ENCODE data around the gene IGSF9. TPM values are rescaled to one million over a fixed set of nuclear protein-coding genes. Genes with fewer than 3 reads are reported as not detected.

Gene IGSF9
- total and polyA plus RNA-seq, 2 experiments from 2014 or later: 10.3 to 27.6 TPM

Small RNA genes lying within 50 kb of the gene (microRNA-seq; reads per million reads assigned to microRNA genes)
- not detected for gene MIR4259

Small RNA genes lying within 50 kb of the gene (small RNA-seq; reads per million reads assigned to genes)
- gene MIR4259 (ENCODE audit: low replicate concordance): not detected

Other genes starting within 250 kb of the IGSF9 start
- not detected in 2 replicates for gene CRP, start 231.0 kb downstream of the IGSF9 start, total RNA-seq (2014; rRNA removed; shearing (Covaris generic))
- not detected in 2 replicates for gene CRP, start 231.0 kb downstream of the IGSF9 start, polyA plus RNA-seq (2016; fragmentation: Nextera tagmentation; extraction: Ambion mirVana)
- gene DUSP23, start 164.7 kb downstream of the IGSF9 start, total RNA-seq (2014; rRNA removed; shearing (Covaris generic)): 50.8 and 56.3 TPM in 2 replicates
- gene DUSP23, start 164.7 kb downstream of the IGSF9 start, polyA plus RNA-seq (2016; fragmentation: Nextera tagmentation; extraction: Ambion mirVana): 95.3 and 97.6 TPM in 2 replicates
- not detected in 2 replicates for gene FCRL6, start 143.3 kb downstream of the IGSF9 start, total RNA-seq (2014; rRNA removed; shearing (Covaris generic))
- gene FCRL6, start 143.3 kb downstream of the IGSF9 start, polyA plus RNA-seq (2016; fragmentation: Nextera tagmentation; extraction: Ambion mirVana): not detected in 2 replicates
- gene SLAMF8, start 118.7 kb downstream of the IGSF9 start, total RNA-seq (2014; rRNA removed; shearing (Covaris generic)): not detected in 2 replicates
- not detected in 2 replicates for gene SLAMF8, start 118.7 kb downstream of the IGSF9 start, polyA plus RNA-seq (2016; fragmentation: Nextera tagmentation; extraction: Ambion mirVana)
- not detected in 2 replicates for gene VSIG8, start 83.0 kb downstream of the IGSF9 start, total RNA-seq (2014; rRNA removed; shearing (Covaris generic))
- not detected in 2 replicates for gene VSIG8, start 83.0 kb downstream of the IGSF9 start, polyA plus RNA-seq (2016; fragmentation: Nextera tagmentation; extraction: Ambion mirVana)
- not detected in 2 replicates for gene CFAP45, start 45.4 kb downstream of the IGSF9 start, total RNA-seq (2014; rRNA removed; shearing (Covaris generic))
- gene CFAP45, start 45.4 kb downstream of the IGSF9 start, polyA plus RNA-seq (2016; fragmentation: Nextera tagmentation; extraction: Ambion mirVana): 0.19 and 0.36 TPM in 2 replicates
- gene TAGLN2, start 20.1 kb downstream of the IGSF9 start, total RNA-seq (2014; rRNA removed; shearing (Covaris generic)): 55.4 and 60.1 TPM in 2 replicates
- gene TAGLN2, start 20.1 kb downstream of the IGSF9 start, polyA plus RNA-seq (2016; fragmentation: Nextera tagmentation; extraction: Ambion mirVana): 53.7 and 58.2 TPM in 2 replicates
- gene SLAMF9, start 8.6 kb upstream of the IGSF9 start, total RNA-seq (2014; rRNA removed; shearing (Covaris generic)): not detected in 2 replicates
- gene SLAMF9, start 8.6 kb upstream of the IGSF9 start, polyA plus RNA-seq (2016; fragmentation: Nextera tagmentation; extraction: Ambion mirVana): not detected in 2 replicates
- 4.6 and 5.0 TPM in 2 replicates for gene PIGM, start 86.4 kb upstream of the IGSF9 start, total RNA-seq (2014; rRNA removed; shearing (Covaris generic))
- 5.0 TPM in 2 replicates for gene PIGM, start 86.4 kb upstream of the IGSF9 start, polyA plus RNA-seq (2016; fragmentation: Nextera tagmentation; extraction: Ambion mirVana)
- gene KCNJ10, start 124.5 kb upstream of the IGSF9 start, total RNA-seq (2014; rRNA removed; shearing (Covaris generic)): 1.6 and 2.8 TPM in 2 replicates
- gene KCNJ10, start 124.5 kb upstream of the IGSF9 start, polyA plus RNA-seq (2016; fragmentation: Nextera tagmentation; extraction: Ambion mirVana): 1.2 and 1.4 TPM in 2 replicates
- 0.08 and 0.24 TPM in 2 replicates for gene KCNJ9, start 135.9 kb upstream of the IGSF9 start, total RNA-seq (2014; rRNA removed; shearing (Covaris generic))
- 0.26 and 0.34 TPM in 2 replicates for gene KCNJ9, start 135.9 kb upstream of the IGSF9 start, polyA plus RNA-seq (2016; fragmentation: Nextera tagmentation; extraction: Ambion mirVana)
- 111 and 120 TPM in 2 replicates for gene IGSF8, start 153.0 kb upstream of the IGSF9 start, total RNA-seq (2014; rRNA removed; shearing (Covaris generic))
- gene IGSF8, start 153.0 kb upstream of the IGSF9 start, polyA plus RNA-seq (2016; fragmentation: Nextera tagmentation; extraction: Ambion mirVana): 38.4 and 41.5 TPM in 2 replicates
- gene ATP1A2, start 170.1 kb upstream of the IGSF9 start, total RNA-seq (2014; rRNA removed; shearing (Covaris generic)): 17.7 and 18.3 TPM in 2 replicates
- gene ATP1A2, start 170.1 kb upstream of the IGSF9 start, polyA plus RNA-seq (2016; fragmentation: Nextera tagmentation; extraction: Ambion mirVana): 4.9 and 5.2 TPM in 2 replicates
- 0.23 and 0.63 TPM in 2 replicates for gene ATP1A4, start 206.0 kb upstream of the IGSF9 start, total RNA-seq (2014; rRNA removed; shearing (Covaris generic))
- gene ATP1A4, start 206.0 kb upstream of the IGSF9 start, polyA plus RNA-seq (2016; fragmentation: Nextera tagmentation; extraction: Ambion mirVana): 0.27 and 0.43 TPM in 2 replicates
- 1.2 and 2.8 TPM in 2 replicates for gene CASQ1, start 245.0 kb upstream of the IGSF9 start, total RNA-seq (2014; rRNA removed; shearing (Covaris generic))
- 1.0 and 1.1 TPM in 2 replicates for gene CASQ1, start 245.0 kb upstream of the IGSF9 start, polyA plus RNA-seq (2016; fragmentation: Nextera tagmentation; extraction: Ambion mirVana)